Measurements from ENCODE around the gene DLGAP1.

Gene DLGAP1

DNA sequence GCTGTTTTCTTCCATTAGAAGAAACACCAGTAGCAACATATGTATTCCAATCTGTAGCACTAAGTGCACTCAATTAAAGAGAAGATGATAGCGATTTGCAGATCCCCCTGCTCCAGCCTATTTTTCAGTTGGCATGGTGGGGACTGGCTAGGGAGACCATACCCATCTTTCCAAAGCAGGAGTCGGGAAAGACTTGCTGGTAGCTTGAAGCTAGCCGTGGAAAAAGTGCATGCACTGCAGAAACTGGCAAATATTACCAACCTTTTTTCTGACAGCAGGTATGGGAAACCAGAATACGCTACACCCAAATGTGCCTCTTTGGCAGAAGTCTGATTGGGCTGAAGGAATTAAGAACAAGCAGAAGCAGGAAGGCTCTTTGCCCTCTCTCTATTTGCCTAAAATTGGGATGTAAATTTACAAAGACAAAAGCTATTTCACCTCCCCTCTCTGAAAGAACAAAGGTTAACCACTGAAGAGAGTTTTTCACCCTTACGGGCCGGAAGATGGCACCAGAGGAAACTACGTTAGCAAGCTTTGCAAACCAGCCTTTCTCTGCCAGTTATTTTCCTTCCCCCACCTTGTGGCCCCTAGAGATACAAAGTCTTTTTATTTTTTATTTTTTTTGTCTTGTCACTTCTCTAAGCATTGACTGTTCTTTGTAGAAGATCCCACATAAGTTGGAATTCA, 273.1 kb downstream of the DLGAP1 start:
- 0 out of 2 replicates have a peak, but pooled peaks cover 3% of the 10 kb centered on the region for H3K27me3 ChIP-seq (ENCODE audit: insufficient read depth, low read length)
- no peaks in the 10 kb centered on the region for H3K4me1 ChIP-seq (ENCODE audit: control insufficient read depth, insufficient read depth, low read length, unreplicated experiment)
- no peaks in the 10 kb centered on the region for H3K36me3 ChIP-seq (ENCODE audit: insufficient read depth, low read length)
- H2AFZ ChIP-seq (ENCODE audit: low read length, unreplicated experiment): no peak overlapping the region
- H3K27ac ChIP-seq (ENCODE audit: low read depth, low read length): no peak overlapping the region
- no peak overlapping the region for H3K4me3 ChIP-seq (ENCODE audit: low read depth, low read length)
- no peaks in the 10 kb centered on the region for H3K79me2 ChIP-seq (ENCODE audit: control insufficient read depth, insufficient read depth, low read length, unreplicated experiment)

DNA sequence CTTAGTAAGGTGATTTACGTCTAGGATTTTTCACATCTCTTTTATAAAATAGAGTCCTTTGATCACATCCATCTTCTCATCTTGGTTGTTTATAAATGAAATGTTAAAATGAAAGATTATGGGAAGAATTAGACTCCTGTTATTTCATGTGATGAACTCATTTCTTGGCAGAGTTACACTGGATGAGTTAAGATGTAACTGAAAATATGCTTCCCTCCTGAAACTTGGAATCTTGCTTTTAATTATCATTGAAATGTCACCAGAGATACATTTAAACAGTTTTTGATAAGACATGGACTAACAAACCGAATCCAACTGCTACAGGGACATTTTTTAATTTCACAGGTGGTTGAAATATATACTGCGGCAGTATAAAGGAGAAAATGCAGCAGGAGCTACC, 274.0 kb downstream of the DLGAP1 start:
- Histone ChIP-seq H3K27ac (ENCODE audit: low read depth, low read length) (no peak overlapping the region), H3K79me2 (ENCODE audit: control insufficient read depth, insufficient read depth, low read length, unreplicated experiment) (no peaks in the 10 kb centered on the region), H3K36me3 (ENCODE audit: insufficient read depth, low read length) (no peaks in the 10 kb centered on the region), H3K27me3 (ENCODE audit: insufficient read depth, low read length) (0 out of 2 replicates have a peak, but pooled peaks cover 3% of the 10 kb centered on the region), H3K4me1 (ENCODE audit: control insufficient read depth, insufficient read depth, low read length, unreplicated experiment) (no peaks in the 10 kb centered on the region), H2AFZ (ENCODE audit: low read length, unreplicated experiment) (no peak overlapping the region), H3K4me3 (ENCODE audit: low read depth, low read length) (no peak overlapping the region)

DNA sequence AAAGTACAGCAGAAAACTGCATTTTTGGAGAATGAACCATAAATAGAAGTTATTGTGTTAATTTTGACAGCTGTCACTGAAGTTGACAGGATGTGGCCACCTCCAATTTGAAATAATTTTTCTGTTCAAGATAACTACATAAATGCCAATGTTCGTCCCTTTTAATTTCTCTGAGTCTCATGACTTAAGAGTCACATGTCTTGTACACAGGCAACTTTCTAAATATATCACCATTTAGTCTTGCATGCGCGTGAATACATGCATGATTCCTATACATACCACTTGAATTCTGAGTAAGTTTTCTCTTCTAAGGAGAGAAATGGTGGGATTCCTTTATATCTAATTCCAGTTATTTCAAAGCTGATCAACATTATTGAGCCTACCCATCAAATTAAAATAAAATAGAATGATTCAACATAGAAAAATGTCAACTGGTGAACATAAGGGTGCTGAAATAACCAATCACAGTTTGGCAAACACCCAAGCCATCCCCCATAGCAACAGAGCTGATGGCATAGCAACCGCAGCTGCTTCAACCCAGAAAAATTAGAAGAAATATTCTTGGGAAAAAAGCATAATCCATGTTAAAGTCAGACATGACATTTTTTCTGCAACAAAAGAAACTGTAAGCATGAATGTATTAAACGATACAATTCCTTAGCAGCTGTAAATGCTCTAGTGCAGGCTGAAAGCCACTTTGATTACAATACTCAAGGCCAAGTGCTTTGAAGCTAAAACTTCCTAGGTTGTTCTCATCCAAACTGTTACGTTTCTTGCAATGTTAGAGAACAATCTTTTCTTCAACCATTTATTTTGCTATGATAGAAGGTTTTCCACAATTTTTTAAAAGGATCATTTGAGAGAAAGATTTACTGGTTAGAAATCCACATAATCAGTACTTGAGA, 282.7 kb downstream of the DLGAP1 start:
- no peaks in the 10 kb centered on the region for H3K4me1 ChIP-seq (ENCODE audit: control insufficient read depth, insufficient read depth, low read length, unreplicated experiment)

DNA sequence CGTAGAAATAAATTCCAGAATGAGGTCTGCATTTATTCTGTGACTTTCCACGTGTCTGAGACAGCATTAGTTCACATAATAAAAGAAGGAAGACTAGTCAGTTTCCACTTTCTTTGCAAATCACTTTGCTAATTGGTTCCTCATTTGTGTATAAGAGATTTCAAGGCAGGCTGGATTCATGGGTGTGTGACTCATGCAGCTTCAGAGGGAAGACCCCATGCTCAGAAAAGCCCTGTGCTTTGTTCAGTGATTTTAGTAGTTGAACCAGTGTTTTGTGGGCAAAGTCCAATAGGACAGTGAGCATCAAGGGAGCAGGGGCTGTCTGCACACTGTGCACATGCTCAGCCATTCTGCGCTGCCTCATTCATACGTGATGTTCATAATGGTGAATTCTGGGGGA, 297.8 kb downstream of the DLGAP1 start:
- H3K4me1 ChIP-seq (ENCODE audit: control insufficient read depth, insufficient read depth, low read length, unreplicated experiment): no peaks in the 10 kb centered on the region
- no peak overlapping the region for H2AFZ ChIP-seq (ENCODE audit: low read length, unreplicated experiment)
- H3K27me3 ChIP-seq (ENCODE audit: insufficient read depth, low read length): no peaks in the 10 kb centered on the region
- H3K27ac ChIP-seq (ENCODE audit: low read depth, low read length): no peak overlapping the region
- H3K36me3 ChIP-seq (ENCODE audit: insufficient read depth, low read length): no peaks in the 10 kb centered on the region
- no peaks in the 10 kb centered on the region for H3K79me2 ChIP-seq (ENCODE audit: control insufficient read depth, insufficient read depth, low read length, unreplicated experiment)
- no peak overlapping the region for H3K4me3 ChIP-seq (ENCODE audit: low read depth, low read length)

More for the DNA sequence above, 282.7 kb downstream of the DLGAP1 start:
- no peaks in the 10 kb centered on the region for H3K27me3 ChIP-seq (ENCODE audit: insufficient read depth, low read length)
- no peak overlapping the region for H2AFZ ChIP-seq (ENCODE audit: low read length, unreplicated experiment)
- no peaks in the 10 kb centered on the region for H3K79me2 ChIP-seq (ENCODE audit: control insufficient read depth, insufficient read depth, low read length, unreplicated experiment)
- no peak overlapping the region for H3K27ac ChIP-seq (ENCODE audit: low read depth, low read length)
- no peaks in the 10 kb centered on the region for H3K36me3 ChIP-seq (ENCODE audit: insufficient read depth, low read length)
- no peak overlapping the region for H3K4me3 ChIP-seq (ENCODE audit: low read depth, low read length)

DNA sequence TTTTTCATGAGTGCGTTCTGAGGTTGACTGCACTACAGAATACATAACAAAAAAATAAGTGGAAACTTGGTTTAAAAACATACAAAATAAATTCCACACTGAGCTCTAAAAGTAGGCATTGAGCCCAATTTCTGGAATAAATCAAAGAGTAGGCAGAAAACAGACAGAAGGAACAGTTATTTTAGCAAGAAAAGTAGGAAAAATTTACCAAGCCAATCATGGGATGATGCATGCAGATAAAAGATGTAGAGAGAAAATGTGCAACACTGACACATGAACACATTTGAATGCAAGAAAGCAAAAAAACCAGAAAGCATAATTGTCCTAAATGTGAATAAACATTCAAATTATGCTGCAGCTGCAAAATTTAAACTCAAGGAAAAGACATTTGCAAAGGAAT, 308.3 kb downstream of the DLGAP1 start:
- no peak overlapping the region for H2AFZ ChIP-seq (ENCODE audit: low read length, unreplicated experiment)
- no peaks in the 10 kb centered on the region for H3K36me3 ChIP-seq (ENCODE audit: insufficient read depth, low read length)
- H3K4me1 ChIP-seq (ENCODE audit: control insufficient read depth, insufficient read depth, low read length, unreplicated experiment): no peaks in the 10 kb centered on the region
- peaks cover 18% of the 10 kb centered on the region; the same call in 1 of the 2 replicates for H3K27me3 ChIP-seq (ENCODE audit: insufficient read depth, low read length)
- no peak overlapping the region for H3K27ac ChIP-seq (ENCODE audit: low read depth, low read length)
- no peaks in the 10 kb centered on the region for H3K79me2 ChIP-seq (ENCODE audit: control insufficient read depth, insufficient read depth, low read length, unreplicated experiment)
- no peak overlapping the region for H3K4me3 ChIP-seq (ENCODE audit: low read depth, low read length)

DNA sequence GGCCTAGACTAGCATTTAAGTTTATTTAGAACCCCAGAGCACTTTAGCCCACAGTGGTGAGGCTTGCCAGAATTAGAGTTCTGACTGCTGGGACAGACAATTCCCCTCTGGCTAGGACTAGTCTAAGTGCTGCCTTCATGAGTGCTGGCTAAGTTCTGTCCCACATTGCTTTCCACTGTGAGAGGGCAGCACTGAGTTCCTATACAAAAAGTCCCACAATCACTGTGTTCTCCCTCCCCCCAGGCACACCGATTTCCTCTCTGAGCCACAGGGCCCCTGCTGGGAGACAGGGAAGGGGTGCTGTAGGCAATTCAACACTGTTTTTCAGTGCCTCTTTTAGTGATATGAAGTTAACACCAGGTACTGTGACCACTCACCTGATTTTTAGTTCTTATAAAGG, 310.9 kb downstream of the DLGAP1 start:
- H3K4me1 ChIP-seq (ENCODE audit: control insufficient read depth, insufficient read depth, low read length, unreplicated experiment): no peaks in the 10 kb centered on the region
- H3K79me2 ChIP-seq (ENCODE audit: control insufficient read depth, insufficient read depth, low read length, unreplicated experiment): no peaks in the 10 kb centered on the region
- H3K27me3 ChIP-seq (ENCODE audit: insufficient read depth, low read length): peaks cover 18% of the 10 kb centered on the region; the same call in 1 of the 2 replicates
- no peak overlapping the region for H3K27ac ChIP-seq (ENCODE audit: low read depth, low read length)
- no peak overlapping the region for H3K4me3 ChIP-seq (ENCODE audit: low read depth, low read length)
- H3K36me3 ChIP-seq (ENCODE audit: insufficient read depth, low read length): no peaks in the 10 kb centered on the region
- no peak overlapping the region for H2AFZ ChIP-seq (ENCODE audit: low read length, unreplicated experiment)

DNA sequence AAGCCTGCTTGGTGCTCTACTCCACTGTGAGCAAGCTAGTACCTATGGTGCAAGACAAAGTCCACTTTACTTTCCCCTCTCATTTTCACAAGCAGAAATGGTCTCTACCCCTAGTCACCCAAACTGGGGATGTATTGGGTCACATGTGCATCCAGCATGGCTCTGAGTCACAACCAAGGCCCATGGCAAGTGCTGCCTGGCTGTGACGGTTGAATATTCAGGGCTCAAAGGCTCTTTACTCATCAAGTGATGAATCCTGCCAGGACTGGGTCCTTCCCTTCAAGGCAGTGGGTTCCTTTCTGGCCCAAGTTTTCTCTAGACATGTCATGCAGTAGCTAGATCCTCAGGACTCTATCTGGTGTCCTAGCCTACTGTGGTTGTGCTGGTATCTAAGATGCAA, 311.5 kb downstream of the DLGAP1 start:
- no peak overlapping the region for H3K4me3 ChIP-seq (ENCODE audit: low read depth, low read length)
- H3K27ac ChIP-seq (ENCODE audit: low read depth, low read length): no peak overlapping the region
- H2AFZ ChIP-seq (ENCODE audit: low read length, unreplicated experiment): no peak overlapping the region
- H3K4me1 ChIP-seq (ENCODE audit: control insufficient read depth, insufficient read depth, low read length, unreplicated experiment): no peaks in the 10 kb centered on the region
- no peaks in the 10 kb centered on the region for H3K79me2 ChIP-seq (ENCODE audit: control insufficient read depth, insufficient read depth, low read length, unreplicated experiment)
- no peaks in the 10 kb centered on the region for H3K36me3 ChIP-seq (ENCODE audit: insufficient read depth, low read length)
- peaks cover 18% of the 10 kb centered on the region; the same call in 1 of the 2 replicates for H3K27me3 ChIP-seq (ENCODE audit: insufficient read depth, low read length)

DNA sequence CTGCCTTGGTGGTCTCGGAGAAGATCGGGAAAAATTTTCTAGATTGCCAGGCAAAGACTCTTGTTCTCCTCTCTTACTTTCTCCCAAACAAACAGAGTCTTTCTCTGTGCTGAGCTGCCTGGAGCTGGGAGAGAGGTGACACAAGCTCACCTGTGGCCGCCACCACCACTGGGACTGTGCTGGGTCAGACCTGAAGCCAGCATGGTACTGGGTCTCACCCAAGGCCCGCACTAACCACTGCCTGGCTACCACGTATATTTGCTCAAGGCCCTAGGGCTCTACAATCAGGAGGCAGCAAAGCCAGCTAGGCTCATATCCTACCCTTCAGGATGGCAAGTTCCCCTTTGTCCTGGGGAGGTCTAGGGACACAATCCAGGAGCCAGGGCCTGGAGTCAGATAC, 312.2 kb downstream of the DLGAP1 start:
- Histone ChIP-seq H3K36me3 (ENCODE audit: insufficient read depth, low read length) (no peaks in the 10 kb centered on the region), H3K4me1 (ENCODE audit: control insufficient read depth, insufficient read depth, low read length, unreplicated experiment) (no peaks in the 10 kb centered on the region), H3K4me3 (ENCODE audit: low read depth, low read length) (no peak overlapping the region), H3K27me3 (ENCODE audit: insufficient read depth, low read length) (peaks cover 18% of the 10 kb centered on the region; the same call in 1 of the 2 replicates), H3K27ac (ENCODE audit: low read depth, low read length) (no peak overlapping the region), H2AFZ (ENCODE audit: low read length, unreplicated experiment) (no peak overlapping the region), H3K79me2 (ENCODE audit: control insufficient read depth, insufficient read depth, low read length, unreplicated experiment) (no peaks in the 10 kb centered on the region)

DNA sequence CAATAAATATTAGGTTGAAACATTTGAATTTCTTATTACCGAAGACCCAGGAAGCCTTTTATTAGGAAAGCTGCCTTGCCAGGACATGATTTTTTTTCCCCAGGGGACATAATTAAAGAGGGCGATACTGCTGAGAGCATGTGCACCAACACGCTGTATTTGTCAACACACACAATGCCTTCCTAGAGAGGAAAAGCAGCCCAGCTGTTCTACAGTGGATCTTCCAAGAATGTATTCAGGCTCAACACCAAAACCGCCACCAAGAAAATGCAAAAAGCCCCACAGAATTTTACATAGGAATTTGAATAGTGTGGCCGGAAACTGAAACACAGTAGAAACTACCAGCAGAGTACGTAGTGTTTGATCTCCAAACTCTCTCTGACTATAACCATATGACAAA, 320.4 kb downstream of the DLGAP1 start:
- no peaks in the 10 kb centered on the region for H3K4me1 ChIP-seq (ENCODE audit: control insufficient read depth, insufficient read depth, low read length, unreplicated experiment)
- H3K4me3 ChIP-seq (ENCODE audit: low read depth, low read length): no peak overlapping the region
- H3K36me3 ChIP-seq (ENCODE audit: insufficient read depth, low read length): no peaks in the 10 kb centered on the region
- no peaks in the 10 kb centered on the region for H3K79me2 ChIP-seq (ENCODE audit: control insufficient read depth, insufficient read depth, low read length, unreplicated experiment)
- no peak overlapping the region for H2AFZ ChIP-seq (ENCODE audit: low read length, unreplicated experiment)
- peaks cover 34% of the 10 kb centered on the region for H3K27me3 ChIP-seq (ENCODE audit: insufficient read depth, low read length)
- H3K27ac ChIP-seq (ENCODE audit: low read depth, low read length): no peak overlapping the region

DNA sequence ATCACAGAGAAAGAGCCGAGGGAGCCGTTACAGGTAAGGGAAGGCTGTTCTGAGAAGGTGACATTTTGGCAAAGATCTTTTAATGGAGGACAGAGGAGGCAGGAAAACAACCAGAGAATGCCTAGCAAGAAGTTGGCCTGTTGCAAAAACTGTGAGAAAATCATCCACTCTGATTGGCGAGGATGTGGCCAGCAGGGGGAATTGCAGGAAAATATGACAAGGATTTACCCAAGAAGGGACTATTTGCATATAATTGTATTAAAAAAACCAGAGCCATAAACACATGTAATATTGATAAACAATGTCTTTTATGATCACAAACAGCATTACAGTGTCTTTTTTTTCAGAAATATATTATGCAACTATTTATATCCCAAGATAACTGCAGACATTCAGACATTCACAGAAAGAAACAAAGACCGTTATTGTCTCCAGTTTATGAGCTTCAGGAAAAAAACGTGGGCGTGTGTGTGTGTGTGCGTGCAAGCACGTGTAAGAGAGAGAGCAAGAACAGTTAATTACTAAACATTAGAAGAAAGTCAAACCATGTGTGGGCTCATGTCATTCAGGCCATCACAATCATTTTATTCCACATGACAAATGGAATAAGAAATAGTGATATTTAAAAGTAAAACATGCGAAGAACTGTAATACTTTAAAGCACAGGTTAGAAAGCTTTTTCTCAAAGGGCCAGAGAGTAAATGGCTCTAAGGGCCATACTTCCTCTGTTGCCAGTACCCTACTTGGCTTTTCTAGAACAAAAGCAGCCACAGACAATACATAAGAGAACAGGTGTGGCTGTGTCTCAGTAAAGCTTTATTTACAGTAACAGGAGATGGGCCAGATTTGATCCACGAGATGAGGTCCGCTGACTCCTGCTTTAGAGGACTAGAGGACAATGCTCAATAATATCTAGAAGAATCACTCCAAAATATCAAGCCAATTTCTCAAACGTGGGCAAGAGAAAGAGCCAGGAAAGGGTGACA, 324.1 kb downstream of the DLGAP1 start:
- H2AFZ ChIP-seq (ENCODE audit: low read length, unreplicated experiment): no peak overlapping the region
- no peaks in the 10 kb centered on the region for H3K79me2 ChIP-seq (ENCODE audit: control insufficient read depth, insufficient read depth, low read length, unreplicated experiment)
- no peak overlapping the region for H3K4me3 ChIP-seq (ENCODE audit: low read depth, low read length)
- H3K27ac ChIP-seq (ENCODE audit: low read depth, low read length): no peak overlapping the region
- H3K4me1 ChIP-seq (ENCODE audit: control insufficient read depth, insufficient read depth, low read length, unreplicated experiment): no peaks in the 10 kb centered on the region
- no peaks in the 10 kb centered on the region for H3K36me3 ChIP-seq (ENCODE audit: insufficient read depth, low read length)
- H3K27me3 ChIP-seq (ENCODE audit: insufficient read depth, low read length): peaks cover 38% of the 10 kb centered on the region
